ENCODE results near the gene CPSF4L.

CPSF4L gene

DNA sequence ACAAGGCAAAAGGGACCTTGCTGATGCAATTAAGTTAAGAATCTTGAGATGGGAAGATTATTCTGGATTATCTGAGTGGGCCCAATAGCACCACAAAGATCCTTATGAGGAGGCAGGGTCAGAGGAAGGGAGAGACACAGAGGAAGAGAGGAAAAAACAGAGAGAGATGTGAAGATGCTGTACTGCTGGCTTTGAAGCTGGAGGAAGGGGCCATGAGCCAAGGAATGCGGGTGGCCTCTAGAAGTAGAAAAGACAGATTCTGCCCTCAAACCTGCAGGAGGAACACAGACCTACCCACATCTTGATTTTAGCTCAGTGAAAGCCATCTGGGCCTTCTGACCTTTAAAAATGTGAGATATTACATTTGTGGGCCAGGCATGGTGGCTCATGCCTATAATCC, 8.1 kb upstream of the CPSF4L start:
- Histone ChIP-seq H3K79me2 (no peaks in the 10 kb centered on the region), H3K27ac (no peak overlapping the region), H3K36me3 (ENCODE audit: control insufficient read depth, insufficient read depth, low read length) (no peaks in the 10 kb centered on the region), H3K27me3 (ENCODE audit: control insufficient read depth, insufficient read depth, low read length) (no peaks in the 10 kb centered on the region), H3K9ac (no peak overlapping the region), H2AFZ (no peak overlapping the region), H3K4me3 (ENCODE audit: low read depth, low read length) (no peak overlapping the region), H3K9me3 (ENCODE audit: control insufficient read depth, low read length) (no peaks in the 10 kb centered on the region), H3K4me1 (no peaks in the 10 kb centered on the region), H3K4me2 (ENCODE audit: low read length) (no peak overlapping the region)
- TF ChIP-seq, protein P1, sequence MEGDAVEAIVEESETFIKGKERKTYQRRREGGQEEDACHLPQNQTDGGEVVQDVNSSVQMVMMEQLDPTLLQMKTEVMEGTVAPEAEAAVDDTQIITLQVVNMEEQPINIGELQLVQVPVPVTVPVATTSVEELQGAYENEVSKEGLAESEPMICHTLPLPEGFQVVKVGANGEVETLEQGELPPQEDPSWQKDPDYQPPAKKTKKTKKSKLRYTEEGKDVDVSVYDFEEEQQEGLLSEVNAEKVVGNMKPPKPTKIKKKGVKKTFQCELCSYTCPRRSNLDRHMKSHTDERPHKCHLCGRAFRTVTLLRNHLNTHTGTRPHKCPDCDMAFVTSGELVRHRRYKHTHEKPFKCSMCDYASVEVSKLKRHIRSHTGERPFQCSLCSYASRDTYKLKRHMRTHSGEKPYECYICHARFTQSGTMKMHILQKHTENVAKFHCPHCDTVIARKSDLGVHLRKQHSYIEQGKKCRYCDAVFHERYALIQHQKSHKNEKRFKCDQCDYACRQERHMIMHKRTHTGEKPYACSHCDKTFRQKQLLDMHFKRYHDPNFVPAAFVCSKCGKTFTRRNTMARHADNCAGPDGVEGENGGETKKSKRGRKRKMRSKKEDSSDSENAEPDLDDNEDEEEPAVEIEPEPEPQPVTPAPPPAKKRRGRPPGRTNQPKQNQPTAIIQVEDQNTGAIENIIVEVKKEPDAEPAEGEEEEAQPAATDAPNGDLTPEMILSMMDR (IDR thresholded peaks at IDR 0.05) = no peak

DNA sequence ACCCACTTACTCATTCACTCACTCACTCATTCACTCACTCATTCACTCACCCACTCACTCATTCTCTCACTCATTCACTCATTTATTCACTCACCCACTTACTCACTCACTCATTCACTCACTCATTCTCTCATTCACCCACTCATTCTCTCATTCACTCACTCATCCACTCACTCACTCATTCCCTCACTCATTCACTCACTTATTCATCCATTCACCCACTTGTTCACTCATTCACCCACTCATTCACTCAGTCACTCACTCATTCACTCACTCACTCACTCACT, 7.6 kb upstream of the CPSF4L start:
- Histone ChIP-seq H3K27ac (no peak overlapping the region), H3K9me3 (ENCODE audit: control insufficient read depth, low read length) (no peaks in the 10 kb centered on the region), H3K27me3 (ENCODE audit: control insufficient read depth, insufficient read depth, low read length) (no peaks in the 10 kb centered on the region), H3K36me3 (ENCODE audit: control insufficient read depth, insufficient read depth, low read length) (no peaks in the 10 kb centered on the region), H3K9ac (no peak overlapping the region), H3K79me2 (no peaks in the 10 kb centered on the region), H2AFZ (no peak overlapping the region), H3K4me3 (ENCODE audit: low read depth, low read length) (no peak overlapping the region), H3K4me2 (ENCODE audit: low read length) (no peak overlapping the region), H3K4me1 (no peaks in the 10 kb centered on the region)
- TF ChIP-seq, protein P1 (IDR thresholded peaks at IDR 0.05) = no peak

GRCh38 chr17:73268582-73269328, 7.1 kb upstream of the CPSF4L start:
- TF ChIP-seq, protein P1 (IDR thresholded peaks at IDR 0.05) = no peak
- Histone ChIP-seq H3K27ac (no peak overlapping the region), H3K9me3 (ENCODE audit: control insufficient read depth, low read length) (no peaks in the 10 kb centered on the region)

DNA sequence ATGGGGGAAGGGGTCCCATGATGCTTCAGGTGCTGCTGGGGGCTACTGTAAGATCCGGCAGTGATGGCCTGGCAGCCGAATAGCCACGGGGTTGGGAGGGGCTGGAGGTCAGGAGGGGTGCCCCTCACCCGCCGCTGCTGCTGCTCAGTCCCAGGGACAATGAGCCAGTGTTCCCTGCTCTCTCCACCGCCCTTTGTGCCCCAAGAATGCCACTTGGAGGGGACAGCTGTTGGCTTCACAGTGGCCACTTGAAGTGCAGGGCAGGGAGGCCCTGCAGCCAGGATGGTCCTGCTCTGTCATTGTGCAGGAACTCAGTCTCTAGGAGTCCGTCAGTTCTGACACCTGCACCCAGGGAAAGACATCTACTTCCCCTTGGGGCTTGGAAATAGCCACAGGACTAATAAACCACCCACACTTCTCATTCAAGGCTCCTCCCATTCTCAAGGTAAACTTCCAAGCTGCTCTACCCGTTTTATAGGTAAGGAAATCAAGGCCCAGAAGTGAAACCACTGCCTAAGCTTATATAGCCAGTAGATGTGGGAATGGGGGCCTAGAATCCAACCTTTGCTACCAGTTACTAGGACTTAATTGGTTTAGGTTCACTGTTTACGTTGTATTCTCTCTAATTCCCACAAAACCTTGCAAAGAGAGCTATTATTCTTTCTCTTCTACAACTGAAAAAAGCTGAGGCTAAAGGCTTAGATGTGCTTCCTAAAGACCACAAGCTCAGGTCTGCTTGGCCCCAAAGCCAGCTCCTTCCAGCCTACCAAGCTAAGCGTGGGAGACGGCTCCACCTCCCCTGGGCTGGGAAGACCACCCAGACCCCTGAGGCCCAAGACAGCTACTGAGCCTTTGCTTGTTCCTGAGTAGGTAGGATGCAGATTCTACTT, 6.2 kb upstream of the CPSF4L start:
- no peak overlapping the region for H3K4me3 ChIP-seq (ENCODE audit: low read depth, low read length)
- no peak overlapping the region for H3K4me2 ChIP-seq (ENCODE audit: low read length)
- no peaks in the 10 kb centered on the region for H3K9me3 ChIP-seq (ENCODE audit: control insufficient read depth, low read length)
- TF ChIP-seq, protein P1 (IDR thresholded peaks at IDR 0.05) = no peak
- H3K9ac ChIP-seq = no peak overlapping the region
- no peaks in the 10 kb centered on the region for H3K79me2 ChIP-seq
- H3K4me1 ChIP-seq = no peaks in the 10 kb centered on the region
- H3K36me3 ChIP-seq (ENCODE audit: control insufficient read depth, insufficient read depth, low read length) = no peaks in the 10 kb centered on the region
- H3K27ac ChIP-seq = no peak overlapping the region
- no peaks in the 10 kb centered on the region for H3K27me3 ChIP-seq (ENCODE audit: control insufficient read depth, insufficient read depth, low read length)
- H2AFZ ChIP-seq = no peak overlapping the region

More at GRCh38 chr17:73268582-73269328, 7.1 kb upstream of the CPSF4L start:
- no peak overlapping the region for H3K9ac ChIP-seq
- H3K4me1 ChIP-seq = no peaks in the 10 kb centered on the region
- no peaks in the 10 kb centered on the region for H3K36me3 ChIP-seq (ENCODE audit: control insufficient read depth, insufficient read depth, low read length)
- no peak overlapping the region for H2AFZ ChIP-seq
- no peak overlapping the region for H3K4me2 ChIP-seq (ENCODE audit: low read length)
- no peaks in the 10 kb centered on the region for H3K79me2 ChIP-seq
- no peak overlapping the region for H3K4me3 ChIP-seq (ENCODE audit: low read depth, low read length)
- no peaks in the 10 kb centered on the region for H3K27me3 ChIP-seq (ENCODE audit: control insufficient read depth, insufficient read depth, low read length)
